HepG2 (cell line): ENCODE data around the gene LTA. TPM values are rescaled to one million over a fixed set of nuclear protein-coding genes. Genes with fewer than 3 reads are reported as not detected.

Source experiments
- DPF2 ChIP-seq: sonication (generic); formaldehyde crosslinking; IDR thresholded peaks from 2 replicates; pipeline ENCODE4 v1.4.0; 2020; ENCODE audit warnings: mild to moderate bottlenecking, low read depth, missing genetic modification reagents, borderline replicate concordance
- FOXJ3 ChIP-seq: sonication (generic); formaldehyde crosslinking; IDR thresholded peaks from 2 replicates; pipeline ENCODE4 v1.4.0; 2020; ENCODE audit warnings: missing genetic modification reagents, mild to moderate bottlenecking, borderline replicate concordance
- HNF1A ChIP-seq, 2 experiments: sonication (generic) in 1 of 2; formaldehyde crosslinking in 1 of 2; IDR thresholded peaks; 2 replicates each; pipeline versions ENCODE4 v1.4.0 to v1.6.1; 2016 to 2020; ENCODE audit warnings: borderline replicate concordance in 1 of 2, low read depth in 1 of 2, mild to moderate bottlenecking in 1 of 2, missing genetic modification reagents in 1 of 2
- RFXANK ChIP-seq: IDR thresholded peaks from 2 replicates; pipeline ENCODE4 v1.6.1; 2016
- SP1 ChIP-seq, 2 experiments: fragments of 450-650 bp in 1 of 2; sonication (generic) in 1 of 2; formaldehyde crosslinking in 1 of 2; IDR thresholded peaks; 2 replicates each; pipeline versions ENCODE4 v1.4.0 to v1.6.1; 2016 to 2020; ENCODE audit warnings: missing genetic modification reagents in 1 of 2
- ZFP37 ChIP-seq: sonication (generic); formaldehyde crosslinking; IDR thresholded peaks from 2 replicates; pipeline ENCODE4 v1.4.0; 2020; ENCODE audit warnings: missing genetic modification reagents, borderline replicate concordance
- ZNF263 ChIP-seq: sonication (generic); formaldehyde crosslinking; IDR thresholded peaks from 2 replicates; pipeline ENCODE4 v1.4.0; 2020; ENCODE audit warnings: missing genetic modification reagents
- ZNF414 ChIP-seq: sonication (generic); formaldehyde crosslinking; IDR thresholded peaks from 2 replicates; pipeline ENCODE4 v1.5.0; 2020; ENCODE audit warnings: missing genetic modification reagents
- ZSCAN9 ChIP-seq: IDR thresholded peaks from 2 replicates; pipeline ENCODE4 v1.6.1; 2016; ENCODE audit warnings: borderline replicate concordance
- polyA plus RNA-seq, 8 experiments: library from polyadenylated mRNA; depleted of rRNA in 3 of 8; stranded (reverse) in 7 of 8; unstranded in 1 of 8; fragments of >200 nt; fragmentation: Illumina TruSeq in 4 of 8; extraction: Trizol in 4 of 8; gene quantifications; 2 replicates each; pipeline versions ENCODE4 v1.2.1 to v1.2.3, GENCODE V29; 2011 to 2016; ENCODE audit warnings: low read depth in 4 of 8, missing spikeins in 1 of 8, mixed read lengths in 1 of 8; ENCODE audit not compliant: insufficient read depth in 1 of 8
- total RNA-seq, 5 experiments: library from RNA; depleted of rRNA; stranded (reverse); fragments of >200 nt; fragmentation: Illumina TruSeq; extraction: Trizol; gene quantifications; 2 replicates each; pipeline ENCODE4 v1.2.3, GENCODE V29; 2016; ENCODE audit warnings: low read depth in 1 of 5
- TF ChIP-seq, protein P1 (sequence below): IDR thresholded peaks from 2 replicates; pipeline ENCODE4 v1.4.0; 2020; ENCODE audit warnings: mild to moderate bottlenecking, missing genetic modification reagents
- TF ChIP-seq, protein P2 (sequence below): sonication (generic); formaldehyde crosslinking; IDR thresholded peaks from 2 replicates; pipeline ENCODE4 v1.4.0; 2020; ENCODE audit warnings: missing genetic modification reagents, mild to moderate bottlenecking, borderline replicate concordance

Gene LTA
- total and polyA plus RNA-seq, 2 of the 13 experiments (the other 11 are each of a cell fraction or from before 2014, with no cell fraction given) = 0.09 TPM; not detected in 1

GRCh38 chr6:31580807-31581433 lies 8.8 kb downstream of the LTA start (continued):
- TF ChIP-seq ZFP37 (CRISPR knock-in tag) (no peak), SP1 (IDR thresholded peaks at IDR 0.05) (no peak), SP1 (CRISPR knock-in tag; IDR thresholded peaks at IDR 0.05) (no peak), ZNF414 (CRISPR knock-in tag) (peak; percentile 95; the same call in 1 of the 2 replicates), HNF1A (IDR thresholded peaks at IDR 0.05; ENCODE audit: low read depth) (no peak), HNF1A (CRISPR knock-in tag; IDR thresholded peaks at IDR 0.05; ENCODE audit: borderline replicate concordance) (peak; percentile 55; the same call in 1 of the 2 replicates), DPF2 (CRISPR knock-in tag) (no peak), FOXJ3 (0 out of 2 replicates have a peak, but pooled peaks have one; percentile 23), RFXANK (CRISPR knock-in tag) (0 out of 2 replicates have a peak, but pooled peaks have one; percentile 10), ZNF263 (CRISPR knock-in tag) (peak; percentile 98), ZSCAN9 (CRISPR knock-in tag) (no peak; the same call in 1 of the 2 replicates)
- TF ChIP-seq, protein P1, sequence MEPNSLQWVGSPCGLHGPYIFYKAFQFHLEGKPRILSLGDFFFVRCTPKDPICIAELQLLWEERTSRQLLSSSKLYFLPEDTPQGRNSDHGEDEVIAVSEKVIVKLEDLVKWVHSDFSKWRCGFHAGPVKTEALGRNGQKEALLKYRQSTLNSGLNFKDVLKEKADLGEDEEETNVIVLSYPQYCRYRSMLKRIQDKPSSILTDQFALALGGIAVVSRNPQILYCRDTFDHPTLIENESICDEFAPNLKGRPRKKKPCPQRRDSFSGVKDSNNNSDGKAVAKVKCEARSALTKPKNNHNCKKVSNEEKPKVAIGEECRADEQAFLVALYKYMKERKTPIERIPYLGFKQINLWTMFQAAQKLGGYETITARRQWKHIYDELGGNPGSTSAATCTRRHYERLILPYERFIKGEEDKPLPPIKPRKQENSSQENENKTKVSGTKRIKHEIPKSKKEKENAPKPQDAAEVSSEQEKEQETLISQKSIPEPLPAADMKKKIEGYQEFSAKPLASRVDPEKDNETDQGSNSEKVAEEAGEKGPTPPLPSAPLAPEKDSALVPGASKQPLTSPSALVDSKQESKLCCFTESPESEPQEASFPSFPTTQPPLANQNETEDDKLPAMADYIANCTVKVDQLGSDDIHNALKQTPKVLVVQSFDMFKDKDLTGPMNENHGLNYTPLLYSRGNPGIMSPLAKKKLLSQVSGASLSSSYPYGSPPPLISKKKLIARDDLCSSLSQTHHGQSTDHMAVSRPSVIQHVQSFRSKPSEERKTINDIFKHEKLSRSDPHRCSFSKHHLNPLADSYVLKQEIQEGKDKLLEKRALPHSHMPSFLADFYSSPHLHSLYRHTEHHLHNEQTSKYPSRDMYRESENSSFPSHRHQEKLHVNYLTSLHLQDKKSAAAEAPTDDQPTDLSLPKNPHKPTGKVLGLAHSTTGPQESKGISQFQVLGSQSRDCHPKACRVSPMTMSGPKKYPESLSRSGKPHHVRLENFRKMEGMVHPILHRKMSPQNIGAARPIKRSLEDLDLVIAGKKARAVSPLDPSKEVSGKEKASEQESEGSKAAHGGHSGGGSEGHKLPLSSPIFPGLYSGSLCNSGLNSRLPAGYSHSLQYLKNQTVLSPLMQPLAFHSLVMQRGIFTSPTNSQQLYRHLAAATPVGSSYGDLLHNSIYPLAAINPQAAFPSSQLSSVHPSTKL (CRISPR knock-in tag) = peak; percentile 65; the same call in 1 of the 2 replicates
- TF ChIP-seq, protein P2, sequence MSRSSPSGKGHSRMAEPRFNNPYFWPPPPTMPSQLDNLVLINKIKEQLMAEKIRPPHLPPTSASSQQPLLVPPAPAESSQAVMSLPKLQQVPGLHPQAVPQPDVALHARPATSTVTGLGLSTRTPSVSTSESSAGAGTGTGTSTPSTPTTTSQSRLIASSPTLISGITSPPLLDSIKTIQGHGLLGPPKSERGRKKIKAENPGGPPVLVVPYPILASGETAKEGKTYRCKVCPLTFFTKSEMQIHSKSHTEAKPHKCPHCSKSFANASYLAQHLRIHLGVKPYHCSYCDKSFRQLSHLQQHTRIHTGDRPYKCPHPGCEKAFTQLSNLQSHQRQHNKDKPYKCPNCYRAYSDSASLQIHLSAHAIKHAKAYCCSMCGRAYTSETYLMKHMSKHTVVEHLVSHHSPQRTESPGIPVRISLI = no peak; the same call in 1 of the 2 replicates
